Dermis blood vessel endothelial cell (primary cell): ENCODE data around the gene STX2. TPM values are rescaled to one million over a fixed set of nuclear protein-coding genes. Genes with fewer than 3 reads are reported as not detected.
"Not testable (repeated sequence)": the region's sequence is repeated elsewhere in the genome, so short reads cannot be mapped to it uniquely, and the experiment has no call there.

Experiments used
- DNase-seq: peaks from one replicate; pipeline ENCODE4 v3.0.0; 2010
- total RNA-seq: library from RNA; depleted of rRNA; stranded (reverse); fragments of >200 nt; gene quantifications from 2 replicates; pipeline ENCODE4 v1.2.3, GENCODE V29; 2014

Gene STX2
- total RNA-seq, 1 donor from 2014 or later = 31.1 TPM

- peak; percentile 64 for DNase-seq
Observed at GRCh38 chr12:130761537-130762318, 77.3 kb downstream of the STX2 start.

GRCh38 chr12:130754234-130754901, 84.7 kb downstream of the STX2 start:
- DNase-seq = no peak

- DNase-seq = no peak
Observed at GRCh38 chr12:130752692-130753230, 86.3 kb downstream of the STX2 start.

GRCh38 chr12:130752037-130752436, 87.0 kb downstream of the STX2 start:
- not testable (repeated sequence) for DNase-seq

- DNase-seq = no peak
Observed at GRCh38 chr12:130748786-130749185, 90.3 kb downstream of the STX2 start.

- peak; percentile 76 for DNase-seq
Observed at GRCh38 chr12:130747867-130748740, 90.9 kb downstream of the STX2 start.

- no peak for DNase-seq
Observed at GRCh38 chr12:130746546-130746945, 92.5 kb downstream of the STX2 start.

DNA sequence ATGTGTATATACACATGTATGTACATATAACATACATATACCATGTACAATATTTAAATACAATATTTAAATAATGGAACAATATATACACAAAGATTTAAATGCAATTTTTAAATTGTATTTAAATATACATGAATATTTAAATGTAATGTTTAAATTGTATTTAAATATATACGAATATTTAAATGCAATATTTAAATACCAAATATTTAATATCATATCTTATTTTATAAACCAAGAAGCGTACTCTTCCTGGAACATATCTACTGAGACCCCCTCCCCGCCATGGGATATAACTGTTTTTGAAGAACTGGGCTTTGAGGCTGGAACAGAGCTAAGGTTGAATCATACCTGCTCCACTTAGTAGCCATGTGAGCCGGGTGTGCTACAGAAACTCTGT, 93.1 kb downstream of the STX2 start:
- no peak for DNase-seq

DNA sequence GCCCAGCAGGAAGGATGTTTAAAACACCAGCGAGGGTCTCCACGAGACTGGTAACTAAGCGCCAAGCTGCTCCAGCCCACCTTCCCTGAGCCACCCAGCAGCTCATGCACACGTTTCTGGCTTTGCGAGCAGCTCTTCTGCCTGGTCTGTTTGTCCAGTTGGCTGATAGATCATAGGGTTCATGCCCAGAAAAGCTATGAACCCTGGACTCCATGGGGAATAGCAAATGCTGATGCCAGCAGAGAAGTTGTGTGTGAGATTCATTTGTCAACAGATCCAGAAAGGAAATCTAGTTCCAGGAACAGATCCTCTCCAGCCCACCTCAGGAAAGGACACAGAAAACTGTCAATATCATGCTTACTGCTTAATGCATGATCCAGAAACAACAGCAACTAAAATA, 94.8 kb downstream of the STX2 start:
- no peak for DNase-seq

DNA sequence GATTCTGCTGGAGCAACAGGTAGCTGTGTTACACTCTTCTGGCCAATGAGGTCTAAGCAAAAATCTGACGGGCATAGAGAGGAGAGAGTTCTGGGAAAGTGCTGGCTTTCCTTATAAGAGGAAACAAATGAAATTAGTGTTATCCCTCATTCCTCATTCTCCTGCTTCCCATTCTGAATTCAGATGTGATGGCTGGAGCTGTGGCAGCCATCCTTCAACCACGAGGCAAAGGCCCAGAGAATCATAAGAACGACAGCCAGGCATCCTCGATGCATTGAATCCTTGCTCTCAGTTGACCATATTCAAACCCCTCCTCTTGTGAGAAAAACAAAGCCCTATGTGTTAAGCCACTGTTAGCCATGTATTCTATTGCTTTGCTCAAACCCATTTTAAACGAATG, 95.4 kb downstream of the STX2 start:
- DNase-seq = no peak

DNA sequence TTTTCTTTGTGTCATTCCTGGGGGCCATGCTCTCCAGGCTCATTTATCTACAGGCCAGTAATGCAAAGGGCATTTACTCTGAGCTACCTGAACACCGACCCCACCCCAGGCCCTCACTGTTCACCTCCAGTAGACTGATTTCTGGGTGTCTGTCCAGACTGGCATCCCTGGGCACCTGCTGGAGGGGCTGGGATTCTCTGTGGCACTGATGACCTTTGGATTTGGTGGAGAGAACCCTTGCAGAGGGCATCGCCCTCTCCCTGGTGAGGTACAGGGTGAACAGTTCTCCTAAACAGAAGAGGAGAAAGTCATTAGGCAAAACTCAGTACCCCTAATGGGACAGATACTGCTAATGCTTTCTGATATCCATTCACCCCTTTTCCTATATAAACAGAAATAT, 95.9 kb downstream of the STX2 start:
- no peak for DNase-seq

GRCh38 chr12:130742716-130743115, 96.3 kb downstream of the STX2 start:
- DNase-seq = no peak

GRCh38 chr12:130742112-130742511, 96.9 kb downstream of the STX2 start:
- no peak for DNase-seq

Other genes with a start within 250 kb of the STX2 start
- not detected in 2 replicates for gene RIMBP2, start 123.0 kb downstream of the STX2 start, total RNA-seq
- 653 and 1,243 TPM in 2 replicates for gene RAN, start 32.8 kb upstream of the STX2 start, total RNA-seq
- gene ADGRD1, start 114.7 kb upstream of the STX2 start, total RNA-seq = 0.17 and 0.33 TPM in 2 replicates